Peyer's patch (tissue), 4 donors: Measurements from ENCODE around the gene IKBKG. TPM values are rescaled to one million over a fixed set of nuclear protein-coding genes. Genes with fewer than 3 reads are reported as not detected.

ENCODE experiments used
- DNase-seq, 3 donors: peaks; one replicate each; pipeline ENCODE4 v3.0.0-alpha.2; 2017 to 2019
- H3K27ac ChIP-seq, 4 donors: fragments of 200-600 bp; sonication (generic); one replicate each; pipeline ENCODE4 v1.5.1; 2016 to 2019
- H3K27me3 ChIP-seq, 2 donors: fragments of 200-600 bp; sonication (generic); one replicate each; pipeline ENCODE4 v1.5.1; 2019
- H3K36me3 ChIP-seq, 3 donors: fragments of 200-600 bp; sonication (generic); one replicate each; pipeline ENCODE4 v1.5.1; 2016 to 2019
- H3K4me1 ChIP-seq, 4 donors: fragments of 200-600 bp; sonication (generic); one replicate each; pipeline ENCODE4 v1.5.1; 2016 to 2019
- H3K4me3 ChIP-seq, 4 donors: fragments of 200-600 bp; sonication (generic); 1 replicate in 3 of 4; 2 replicates in 1 of 4; pipeline ENCODE4 v1.5.1; 2016 to 2019; ENCODE audit warnings: mild to moderate bottlenecking in 1 of 4
- H3K9me3 ChIP-seq, 4 donors: fragments of 200-600 bp; sonication (generic); one replicate each; pipeline ENCODE4 v1.5.1; 2016 to 2019; ENCODE audit warnings: mild to moderate bottlenecking in 1 of 4
- CTCF ChIP-seq, 6 experiments: fragments of 450-650 bp in 4 of 6; fragments of 200-600 bp in 2 of 6; sonication (generic) in 1 of 6; IDR thresholded peaks; one replicate each; pipeline ENCODE4 v1.5.1; 2017 to 2019; ENCODE audit warnings: antibody characterized with exemption in 6 of 6, mild to moderate bottlenecking in 3 of 6, moderate library complexity in 1 of 6
- POLR2A ChIP-seq, 2 donors: fragments of 450-650 bp; IDR thresholded peaks; one replicate each; pipeline ENCODE4 v1.5.1; 2017; ENCODE audit warnings: antibody characterized with exemption in 2 of 2, mild to moderate bottlenecking in 2 of 2, moderate library complexity in 2 of 2
- total RNA-seq, 4 donors: library from RNA; depleted of rRNA; stranded (reverse); fragments of >200 nt; gene quantifications; one replicate each; pipeline ENCODE4 v1.1.0, GENCODE V29; 2016

Gene IKBKG
- total RNA-seq, 4 donors from 2014 or later, result 11.9 to 74.3 (median 23.3) TPM

- DNase-seq, result no peak
- Histone ChIP-seq H3K4me3 (no peak overlapping the region), H3K27me3 (no peaks in the 10 kb centered on the region), H3K9me3 (no peaks in the 10 kb centered on the region), H3K27ac (no peak overlapping the region), H3K36me3 (no peaks in the 10 kb centered on the region), H3K4me1 (peaks cover 0 to 11% (median 0%) of the 10 kb centered on the region in 4 donors)
- TF ChIP-seq POLR2A (IDR thresholded peaks at IDR 0.05) (no peak), CTCF (IDR thresholded peaks at IDR 0.05) (no peak)
These were observed 34.4 kb upstream of the IKBKG start for GRCh38 chrX:154512879-154513553.

DNA sequence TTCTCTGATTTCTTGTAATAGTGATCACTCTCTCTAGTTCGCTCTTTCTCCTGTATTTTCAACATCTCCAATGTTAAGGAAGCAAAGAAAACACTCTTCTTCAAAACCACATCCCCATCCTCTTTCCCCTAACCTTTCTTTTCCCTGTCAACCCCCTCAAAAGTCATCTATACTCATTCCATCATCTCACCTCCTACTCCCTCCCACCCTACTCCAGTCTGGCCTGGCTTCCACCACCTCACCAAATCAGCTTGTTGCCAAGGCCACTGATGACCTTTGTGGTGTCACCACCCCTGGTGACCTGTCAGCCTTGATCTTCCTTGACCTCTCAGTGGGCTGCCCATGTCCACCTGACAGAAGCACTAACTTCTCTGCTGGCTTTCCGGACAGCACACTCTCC is 33.7 kb upstream of the IKBKG start:
- DNase-seq, result no peak
- Histone ChIP-seq H3K27ac (no peak overlapping the region), H3K27me3 (no peaks in the 10 kb centered on the region), H3K4me1 (peaks cover 0 to 11% (median 0%) of the 10 kb centered on the region in 4 donors), H3K4me3 (no peak overlapping the region), H3K36me3 (no peaks in the 10 kb centered on the region), H3K9me3 (no peaks in the 10 kb centered on the region)
- no peak for TF ChIP-seq POLR2A (IDR thresholded peaks at IDR 0.05)
- TF ChIP-seq CTCF (IDR thresholded peaks at IDR 0.05), result no peak

GRCh38 chrX:154515090-154515965 is 32.1 kb upstream of the IKBKG start:
- Histone ChIP-seq H3K9me3 (no peaks in the 10 kb centered on the region), H3K27ac (peak overlapping the region; percentile 85 to 98 (median 94))
- peak; percentile 46 to 75 (median 63) for DNase-seq

DNA sequence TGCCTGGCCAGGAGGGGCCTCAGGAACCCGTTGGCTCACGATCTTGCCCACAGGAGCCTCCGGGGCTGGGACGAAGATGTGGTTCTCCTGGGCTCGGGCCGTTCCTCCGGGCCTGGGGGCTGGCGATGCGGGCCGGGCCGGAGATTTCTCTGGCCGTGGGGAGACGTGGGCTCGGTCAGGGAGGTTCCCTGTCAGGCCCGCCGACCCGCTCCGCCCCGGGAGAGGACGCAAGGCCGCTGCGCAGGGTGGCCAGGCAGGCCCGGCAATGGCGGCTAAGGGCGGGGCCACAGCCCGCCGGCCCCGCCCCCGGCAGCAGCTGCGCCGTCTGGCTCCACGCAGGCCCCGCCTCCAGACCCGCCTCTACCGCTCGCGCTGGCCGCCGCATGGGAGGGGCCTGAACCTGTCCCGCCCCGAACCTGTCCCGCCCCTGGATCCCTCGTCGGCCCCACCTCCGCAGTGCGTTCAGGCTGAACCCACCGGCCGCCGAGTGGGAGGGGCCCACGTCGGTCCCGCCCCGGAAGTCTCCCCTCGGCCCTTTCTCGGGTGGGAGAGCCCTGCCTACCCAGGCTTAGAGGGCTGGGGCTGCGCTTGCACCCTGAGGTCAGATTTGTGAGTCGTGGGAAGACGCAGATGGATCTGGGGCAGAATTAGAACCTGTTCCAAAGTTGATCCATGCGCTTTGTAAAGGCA is 31.3 kb upstream of the IKBKG start, which contains the start of gene FAM3A:
Gene FAM3A (minus strand): TSS at position 267 of the 690 bp plus-strand sequence. CDS start 460 bp downstream, outside the sequence.
- TF ChIP-seq POLR2A (IDR thresholded peaks at IDR 0.05) (peak; percentile 57 to 58), CTCF (IDR thresholded peaks at IDR 0.05) (no peak)
- no peaks in the 10 kb centered on the region for H3K9me3 ChIP-seq
- H3K4me1 ChIP-seq, result peaks cover 0 to 11% (median 0%) of the 10 kb centered on the region in 4 donors
- H3K36me3 ChIP-seq, result no peaks in the 10 kb centered on the region
- peak; percentile 91 to 97 (median 95) for DNase-seq
- peak within 1 kb of the TSS; percentile 60 to 85 (median 78) for H3K4me3 ChIP-seq
- peak within 1 kb of the TSS; percentile 85 to 98 (median 94) for H3K27ac ChIP-seq
- no peaks in the 10 kb centered on the region for H3K27me3 ChIP-seq

More at GRCh38 chrX:154515090-154515965, 32.1 kb upstream of the IKBKG start:
- TF ChIP-seq POLR2A (IDR thresholded peaks at IDR 0.05) (peak; percentile 62 to 64), CTCF (IDR thresholded peaks at IDR 0.05) (no peak)
- no peaks in the 10 kb centered on the region for H3K27me3 ChIP-seq
- H3K4me1 ChIP-seq, result peaks cover 0 to 11% (median 0%) of the 10 kb centered on the region in 4 donors
- H3K4me3 ChIP-seq, result peak overlapping the region; percentile 60 to 85 (median 78)
- no peaks in the 10 kb centered on the region for H3K36me3 ChIP-seq

- Histone ChIP-seq H3K4me1 (peaks cover 0 to 11% (median 0%) of the 10 kb centered on the region in 4 donors), H3K27ac (peak overlapping the region; percentile 84 to 98 (median 91)), H3K27me3 (no peaks in the 10 kb centered on the region), H3K9me3 (no peaks in the 10 kb centered on the region), H3K36me3 (no peaks in the 10 kb centered on the region), H3K4me3 (peak overlapping the region; percentile 60 to 85 (median 78))
- TF ChIP-seq CTCF (IDR thresholded peaks at IDR 0.05), result no peak
- TF ChIP-seq POLR2A (IDR thresholded peaks at IDR 0.05), result no peak
- DNase-seq, result no peak
These were observed 30.7 kb upstream of the IKBKG start for GRCh38 chrX:154516656-154517100.
